Measurements from ENCODE around the gene MYL12B.
"Not testable (repeated sequence)": the region's sequence is repeated elsewhere in the genome, so short reads cannot be mapped to it uniquely, and the experiment has no call there.

MYL12B gene

DNA sequence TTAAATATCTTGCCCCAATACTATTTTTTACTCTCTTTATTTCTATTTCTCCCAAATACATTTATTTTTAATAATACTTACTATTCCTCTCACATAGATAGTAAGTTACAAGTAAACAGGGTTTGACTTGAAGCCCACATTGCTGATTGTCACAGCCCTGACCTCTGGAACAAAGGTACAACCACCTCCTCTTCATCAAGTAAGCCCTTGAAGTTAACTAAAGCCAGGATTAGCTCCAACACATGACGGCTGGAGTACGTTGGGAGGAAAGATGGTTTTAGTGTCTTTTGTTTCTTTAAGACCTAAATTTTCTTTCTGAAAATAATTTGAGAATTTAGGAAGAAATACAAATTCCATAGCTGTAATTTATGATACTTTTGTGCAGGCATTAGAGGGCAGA, 43.1 kb upstream of the MYL12B start:
- no peak for TF ChIP-seq CTCF (IDR thresholded peaks at IDR 0.05; ENCODE audit: borderline replicate concordance, insufficient read depth, low read depth, low read length)
- H3K4me3 ChIP-seq (ENCODE audit: low read depth, low read length): no peak overlapping the region

GRCh38 chr18:3219241-3219630, 42.7 kb upstream of the MYL12B start:
- H3K4me3 ChIP-seq (ENCODE audit: low read depth, low read length): no peak overlapping the region
- no peak for TF ChIP-seq CTCF (IDR thresholded peaks at IDR 0.05; ENCODE audit: borderline replicate concordance, insufficient read depth, low read depth, low read length)

GRCh38 chr18:3219631-3220335, 42.1 kb upstream of the MYL12B start, which contains the start of gene MYOM1:
MYOM1 (minus strand) TSS chr18:3219968; CDS start chr18:3215223, 4,745 bp downstream.
- no peak for TF ChIP-seq CTCF (IDR thresholded peaks at IDR 0.05; ENCODE audit: borderline replicate concordance, insufficient read depth, low read depth, low read length)
- no peak within 1 kb of the TSS for H3K4me3 ChIP-seq (ENCODE audit: low read depth, low read length)

DNA sequence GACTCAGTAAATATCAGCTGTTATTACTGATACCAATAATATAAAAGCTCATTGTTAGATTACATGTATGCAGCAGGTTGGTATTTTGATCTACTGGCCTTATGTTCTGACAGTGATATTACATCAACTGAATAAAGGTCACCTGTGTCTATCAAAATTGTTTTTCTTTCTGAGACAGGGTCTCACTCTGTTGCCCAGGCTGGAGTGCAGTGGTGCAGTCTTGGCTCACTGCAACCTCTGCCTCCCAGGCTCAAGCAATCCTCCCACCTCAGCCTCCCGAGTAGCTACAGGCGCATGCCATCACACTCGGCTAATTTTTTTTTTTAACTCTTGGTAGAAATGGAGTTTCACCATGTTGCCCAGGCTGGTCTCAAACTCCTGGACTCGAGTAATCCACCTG, 41.1 kb upstream of the MYL12B start:
- H3K4me3 ChIP-seq (ENCODE audit: low read depth, low read length): not testable (repeated sequence)

DNA sequence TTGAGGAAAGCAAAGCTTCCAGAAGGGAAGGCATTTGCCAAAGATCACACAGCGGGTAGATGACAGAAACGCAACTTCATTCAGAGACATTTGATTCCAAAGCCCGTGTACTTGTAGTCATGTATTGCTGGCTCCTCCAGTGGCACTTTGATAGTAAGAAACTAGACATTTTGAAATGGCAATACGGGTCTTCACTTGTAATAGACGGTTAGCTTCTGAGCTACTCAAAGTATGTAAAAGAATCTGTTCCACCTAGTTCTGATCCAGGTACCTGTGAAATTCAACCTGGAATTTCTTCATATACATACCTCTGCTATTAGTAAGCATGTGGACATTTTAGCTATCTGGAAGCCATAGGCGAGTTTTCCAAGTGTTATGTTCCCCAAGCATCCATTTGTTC, 40.4 kb upstream of the MYL12B start:
- no peak overlapping the region for H3K4me3 ChIP-seq (ENCODE audit: low read depth, low read length)
- no peak for TF ChIP-seq CTCF (IDR thresholded peaks at IDR 0.05; ENCODE audit: borderline replicate concordance, insufficient read depth, low read depth, low read length)

- no peak overlapping the region for H3K4me3 ChIP-seq (ENCODE audit: low read depth, low read length)
- no peak for TF ChIP-seq CTCF (IDR thresholded peaks at IDR 0.05; ENCODE audit: borderline replicate concordance, insufficient read depth, low read depth, low read length)
Measured at GRCh38 chr18:3223356-3223755, 38.6 kb upstream of the MYL12B start.

DNA sequence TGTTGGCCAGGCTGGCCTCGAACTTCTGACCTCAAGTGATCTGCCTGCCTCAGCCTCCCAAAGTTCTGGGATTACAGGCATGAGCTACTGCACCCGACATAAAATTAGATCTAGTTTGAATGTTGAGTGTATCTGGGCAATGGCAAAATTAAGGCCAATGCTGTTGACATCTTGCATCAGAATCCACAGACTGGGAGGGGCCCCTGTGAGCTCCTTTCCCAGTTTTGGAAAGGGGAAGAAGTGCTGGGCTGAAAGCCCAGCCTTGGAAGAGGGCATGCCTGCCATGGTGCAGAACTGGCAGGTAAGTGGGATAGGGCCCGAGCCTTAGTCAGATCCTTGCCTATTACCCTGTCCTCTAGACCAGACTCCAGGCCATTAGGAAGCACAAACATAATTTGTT, 37.7 kb upstream of the MYL12B start:
- TF ChIP-seq CTCF (IDR thresholded peaks at IDR 0.05; ENCODE audit: borderline replicate concordance, insufficient read depth, low read depth, low read length): no peak
- no peak overlapping the region for H3K4me3 ChIP-seq (ENCODE audit: low read depth, low read length)

Measured in GM12875 (cell line).